Measurements from ENCODE around the gene WDR20.
"Not testable (repeated sequence)": the region's sequence is repeated elsewhere in the genome, so short reads cannot be mapped to it uniquely, and the experiment has no call there.

WDR20 gene

GRCh38 chr14:102139286-102140026 lies at the start of gene WDR20:
TSS of gene WDR20 (plus strand) at chr14:102139897. CDS start at chr14:102139924, 27 bp downstream.
- peak; percentile 93 for DNase-seq

- DNase-seq, result no peak
Measured at GRCh38 chr14:102090713-102091112, 49.0 kb upstream of the WDR20 start.

- DNase-seq, result no peak
Measured at GRCh38 chr14:102092806-102093205, 46.9 kb upstream of the WDR20 start.

- DNase-seq, result no peak
Measured at GRCh38 chr14:102094101-102094500, 45.6 kb upstream of the WDR20 start.

GRCh38 chr14:102095231-102095870 lies 44.3 kb upstream of the WDR20 start:
- no peak for DNase-seq

GRCh38 chr14:102095871-102096568 lies 43.7 kb upstream of the WDR20 start:
- no peak for DNase-seq

- DNase-seq, result no peak
Measured at GRCh38 chr14:102096569-102097188, 43.0 kb upstream of the WDR20 start.

- no peak for DNase-seq
Measured at GRCh38 chr14:102097441-102098135, 42.1 kb upstream of the WDR20 start.

- no peak for DNase-seq
Measured at GRCh38 chr14:102103062-102103695, 36.5 kb upstream of the WDR20 start.

- no peak for DNase-seq
Measured at GRCh38 chr14:102105369-102105768, 34.3 kb upstream of the WDR20 start.

- DNase-seq, result not testable (repeated sequence)
Measured at GRCh38 chr14:102109332-102109731, 30.4 kb upstream of the WDR20 start.

- no peak for DNase-seq
Measured at GRCh38 chr14:102111101-102111500, 28.6 kb upstream of the WDR20 start.

- DNase-seq, result no peak
Measured at GRCh38 chr14:102116361-102117180, 23.1 kb upstream of the WDR20 start.

- DNase-seq, result no peak
Measured at GRCh38 chr14:102117852-102118251, 21.8 kb upstream of the WDR20 start.

- no peak for DNase-seq
Measured at GRCh38 chr14:102120888-102121287, 18.8 kb upstream of the WDR20 start.

- DNase-seq, result no peak
Measured at GRCh38 chr14:102121567-102121966, 18.1 kb upstream of the WDR20 start.

- no peak for DNase-seq
Measured at GRCh38 chr14:102124419-102124818, 15.3 kb upstream of the WDR20 start.

- DNase-seq, result no peak
Measured at GRCh38 chr14:102125546-102125945, 14.2 kb upstream of the WDR20 start.

GRCh38 chr14:102126807-102127455 lies 12.8 kb upstream of the WDR20 start:
- no peak for DNase-seq

- no peak for DNase-seq
Measured at GRCh38 chr14:102131741-102132140, 8.0 kb upstream of the WDR20 start.

GRCh38 chr14:102134021-102134420 lies 5.7 kb upstream of the WDR20 start:
- DNase-seq, result not testable (repeated sequence)

All from NCI-H1417 treated with DMSO at 0.1 percent for 48 hours (cell line).